Mesenchymal stem cell (in vitro differentiated cells and primary cell): ENCODE data around the gene ARHGEF25.
A peak's percentile ranks its signal among the peaks of the same experiment; 100 is the strongest.

ENCODE experiments used
- DNase-seq: peaks from one replicate; pipeline ENCODE4 v3.0.0-alpha.2; 2013
- H2AFZ ChIP-seq: one replicate; pipeline ENCODE4 v1.6.1; 2013; ENCODE audit warnings: low read depth, mild to moderate bottlenecking, control low read depth, inconsistent platforms, low read length, moderate library complexity
- H2AK5ac ChIP-seq: 2 replicates; pipeline ENCODE4 v1.6.1; 2013; ENCODE audit warnings: low read length, moderate library complexity, mild to moderate bottlenecking, inconsistent platforms; ENCODE audit not compliant: severe bottlenecking
- H2BK120ac ChIP-seq: one replicate; pipeline ENCODE4 v1.6.1; 2013; ENCODE audit warnings: low read depth, mild to moderate bottlenecking, inconsistent platforms, low read length, moderate library complexity
- H2BK12ac ChIP-seq, 2 experiments: one replicate each; pipeline ENCODE4 v1.6.1; 2013; ENCODE audit warnings: inconsistent platforms in 2 of 2, low read length in 2 of 2, mild to moderate bottlenecking in 2 of 2, moderate library complexity in 2 of 2, control low read depth in 1 of 2
- H2BK15ac ChIP-seq: one replicate; pipeline ENCODE4 v1.6.1; 2013; ENCODE audit warnings: mild to moderate bottlenecking, low read depth, inconsistent platforms; ENCODE audit not compliant: poor library complexity, severe bottlenecking
- H2BK5ac ChIP-seq: 2 replicates; pipeline ENCODE4 v1.6.1; 2013; ENCODE audit warnings: low read depth, mild to moderate bottlenecking, low read length, control low read depth, inconsistent platforms; ENCODE audit not compliant: poor library complexity, severe bottlenecking
- H3K14ac ChIP-seq, 2 experiments: one replicate each; pipeline ENCODE4 v1.6.1; 2013; ENCODE audit warnings: inconsistent platforms in 2 of 2, low read length in 2 of 2, control low read depth in 1 of 2, mild to moderate bottlenecking in 1 of 2, moderate library complexity in 1 of 2
- H3K18ac ChIP-seq, 2 experiments: one replicate each; pipeline ENCODE4 v1.6.1; 2013; ENCODE audit warnings: inconsistent platforms in 2 of 2, low read length in 2 of 2, control low read depth in 1 of 2, low read depth in 1 of 2, mild to moderate bottlenecking in 1 of 2
- H3K23ac ChIP-seq, 2 experiments: one replicate each; pipeline ENCODE4 v1.6.1; 2013; ENCODE audit warnings: inconsistent platforms in 2 of 2, low read length in 2 of 2, mild to moderate bottlenecking in 2 of 2, moderate library complexity in 2 of 2, control low read depth in 1 of 2
- H3K27ac ChIP-seq: 2 replicates; pipeline ENCODE4 v1.5.1; 2013; ENCODE audit warnings: mild to moderate bottlenecking, moderate library complexity, low read length, control low read depth, inconsistent platforms; ENCODE audit not compliant: poor library complexity, severe bottlenecking
- H3K27me3 ChIP-seq, 2 experiments: 2 replicates each; pipeline versions ENCODE4 v1.6.1 to v1.7.0; 2013; ENCODE audit warnings: low read length in 2 of 2, mild to moderate bottlenecking in 2 of 2, moderate library complexity in 2 of 2, control low read depth in 1 of 2, inconsistent platforms in 1 of 2; ENCODE audit not compliant: control insufficient read depth in 1 of 2, insufficient read depth in 1 of 2
- H3K36me3 ChIP-seq, 2 experiments: 2 replicates each; pipeline versions ENCODE4 v1.6.1 to v1.7.0; 2013; ENCODE audit warnings: low read length in 2 of 2, control low read depth in 1 of 2, inconsistent platforms in 1 of 2, low read depth in 1 of 2, mild to moderate bottlenecking in 1 of 2; ENCODE audit not compliant: insufficient read depth in 2 of 2, control insufficient read depth in 1 of 2
- H3K4ac ChIP-seq, 2 experiments: one replicate each; pipeline ENCODE4 v1.6.1; 2013; ENCODE audit warnings: inconsistent platforms in 2 of 2, low read length in 2 of 2, mild to moderate bottlenecking in 2 of 2, moderate library complexity in 2 of 2, control low read depth in 1 of 2, low read depth in 1 of 2
- H3K4me1 ChIP-seq: 2 replicates; pipeline ENCODE4 v1.6.1; 2013; ENCODE audit warnings: low read depth, low read length, control low read depth; ENCODE audit not compliant: control insufficient read depth, insufficient read depth
- H3K4me2 ChIP-seq: 2 replicates; pipeline ENCODE4 v1.6.1; 2013; ENCODE audit warnings: low read length, mild to moderate bottlenecking, inconsistent platforms; ENCODE audit not compliant: poor library complexity, severe bottlenecking
- H3K4me3 ChIP-seq, 2 experiments: 2 replicates each; pipeline versions ENCODE4 v1.5.1 to v1.7.0; 2013; ENCODE audit warnings: low read length in 2 of 2, mild to moderate bottlenecking in 2 of 2, control low read depth in 1 of 2, low read depth in 1 of 2; ENCODE audit not compliant: insufficient read depth in 1 of 2
- H3K79me1 ChIP-seq: replicated peaks from 2 replicates; pipeline ENCODE4 v1.6.1; 2013; ENCODE audit warnings: mild to moderate bottlenecking, control low read depth, low read length, inconsistent platforms; ENCODE audit not compliant: poor library complexity, severe bottlenecking
- H3K9ac ChIP-seq: 2 replicates; pipeline ENCODE4 v1.7.0; 2013; ENCODE audit warnings: mild to moderate bottlenecking, low read length, moderate library complexity
- H3K9me3 ChIP-seq: 2 replicates; pipeline ENCODE4 v1.7.0; 2013; ENCODE audit warnings: mild to moderate bottlenecking, low read length; ENCODE audit not compliant: control insufficient read depth
- H4K8ac ChIP-seq: one replicate; pipeline ENCODE4 v1.6.1; 2013; ENCODE audit warnings: inconsistent platforms, mild to moderate bottlenecking, low read length, moderate library complexity
- H4K91ac ChIP-seq: one replicate; pipeline ENCODE4 v1.6.1; 2013; ENCODE audit warnings: mild to moderate bottlenecking, low read length, inconsistent platforms
- WGBS: methylation state at CpG from one replicate; pipeline ENCODE4 v1.1.7; 2013; ENCODE audit warnings: mixed read lengths; 5-methylcytosine and 5-hydroxymethylcytosine counted together

The ARHGEF25 gene

GRCh38 chr12:57606821-57607220 lies 4.4 kb upstream of the ARHGEF25 start:
- H3K36me3 ChIP-seq = peaks cover 0 to 29% of the 10 kb centered on the region in 2 experiments
- H3K27ac ChIP-seq = no peak overlapping the region
- H3K9me3 ChIP-seq = no peaks in the 10 kb centered on the region
- no peak overlapping the region for H3K4ac ChIP-seq
- no peak overlapping the region for H3K14ac ChIP-seq
- no peak for DNase-seq
- peaks cover 15% of the 10 kb centered on the region for H3K79me1 ChIP-seq
- H3K4me3 ChIP-seq = no peak overlapping the region
- H3K27me3 ChIP-seq = peaks cover 0 to 31% of the 10 kb centered on the region in 2 experiments
- H4K91ac ChIP-seq = no peak overlapping the region
- no peak overlapping the region for H3K23ac ChIP-seq
- H3K9ac ChIP-seq = no peak overlapping the region
- H2BK120ac ChIP-seq = no peak overlapping the region
- H2AK5ac ChIP-seq = no peak overlapping the region
- no peak overlapping the region for H2BK5ac ChIP-seq
- H3K4me2 ChIP-seq = no peak overlapping the region
- H3K18ac ChIP-seq = no peak overlapping the region
- WGBS = 99% methylated on average over 7 of the region's 11 CpGs
- H2BK12ac ChIP-seq = no peak overlapping the region
- peaks cover 23% of the 10 kb centered on the region for H3K4me1 ChIP-seq
- no peak overlapping the region for H2BK15ac ChIP-seq
- no peak overlapping the region for H4K8ac ChIP-seq
- H2AFZ ChIP-seq = no peak overlapping the region

- Histone ChIP-seq H2BK120ac (no peak overlapping the region), H2BK5ac (no peak overlapping the region), H4K91ac (no peak overlapping the region), H3K27ac (no peak overlapping the region), H3K79me1 (peaks cover 15% of the 10 kb centered on the region), H3K14ac (no peak overlapping the region), H3K4ac (no peak overlapping the region), H2BK12ac (no peak overlapping the region), H2BK15ac (no peak overlapping the region), H4K8ac (no peak overlapping the region), H3K9ac (no peak overlapping the region), H3K4me2 (no peak overlapping the region), H3K9me3 (no peaks in the 10 kb centered on the region), H2AFZ (no peak overlapping the region), H3K27me3 (peaks cover 0 to 42% of the 10 kb centered on the region in 2 experiments), H3K23ac (no peak overlapping the region), H2AK5ac (no peak overlapping the region), H3K18ac (no peak overlapping the region), H3K4me1 (peaks cover 27% of the 10 kb centered on the region), H3K36me3 (peaks cover 0 to 27% of the 10 kb centered on the region in 2 experiments), H3K4me3 (no peak overlapping the region)
- 91% methylated on average over 12 of the region's 12 CpGs for WGBS
- no peak for DNase-seq
Measured at GRCh38 chr12:57607958-57608663, 3.1 kb upstream of the ARHGEF25 start.

- H2BK5ac ChIP-seq = no peak overlapping the region
- H3K27me3 ChIP-seq = peaks cover 0 to 54% of the 10 kb centered on the region in 2 experiments
- no peak overlapping the region for H3K14ac ChIP-seq
- no peak overlapping the region for H3K9ac ChIP-seq
- WGBS = 66% methylated on average over 14 of the region's 19 CpGs
- no peak overlapping the region for H2BK120ac ChIP-seq
- H3K27ac ChIP-seq = no peak overlapping the region
- H2AFZ ChIP-seq = no peak overlapping the region
- H3K9me3 ChIP-seq = no peaks in the 10 kb centered on the region
- H3K4me2 ChIP-seq = no peak overlapping the region
- no peak overlapping the region for H4K8ac ChIP-seq
- H2BK15ac ChIP-seq = no peak overlapping the region
- DNase-seq = no peak
- H3K36me3 ChIP-seq = peaks cover 0 to 37% of the 10 kb centered on the region in 2 experiments
- H3K4ac ChIP-seq = no peak overlapping the region
- no peak overlapping the region for H3K18ac ChIP-seq
- no peak overlapping the region for H4K91ac ChIP-seq
- H3K4me1 ChIP-seq = peaks cover 23% of the 10 kb centered on the region
- no peak overlapping the region for H2AK5ac ChIP-seq
- H3K4me3 ChIP-seq = no peak overlapping the region
- H3K79me1 ChIP-seq = peaks cover 15% of the 10 kb centered on the region
- H3K23ac ChIP-seq = no peak overlapping the region
- no peak overlapping the region for H2BK12ac ChIP-seq
Measured at GRCh38 chr12:57609101-57609780, 2.0 kb upstream of the ARHGEF25 start.

GRCh38 chr12:57609781-57610553 lies 1.3 kb upstream of the ARHGEF25 start:
- Histone ChIP-seq H3K14ac (no peak overlapping the region), H4K91ac (peak overlapping the region; percentile 2), H3K79me1 (peaks cover 18% of the 10 kb centered on the region), H3K36me3 (peaks cover 0 to 44% of the 10 kb centered on the region in 2 experiments), H2BK15ac (peak overlapping the region; percentile 1), H3K27ac (no peak overlapping the region), H4K8ac (peak overlapping the region; percentile 74), H3K4me3 (peak overlapping the region; percentile 8 to 70), H3K9me3 (no peaks in the 10 kb centered on the region), H3K18ac (peak overlapping the region; percentile 2 to 29), H3K4me1 (peaks cover 22% of the 10 kb centered on the region), H2BK12ac (peak overlapping the region in 1 of 2 experiments; percentile 10), H3K4ac (peak overlapping the region in 1 of 2 experiments; percentile 2), H3K4me2 (peak overlapping the region; percentile 17), H3K23ac (no peak overlapping the region), H2BK120ac (no peak overlapping the region), H2AK5ac (no peak overlapping the region), H2BK5ac (no peak overlapping the region), H3K9ac (no peak overlapping the region), H2AFZ (peak overlapping the region; percentile 37), H3K27me3 (peaks cover 0 to 58% of the 10 kb centered on the region in 2 experiments)
- WGBS = 19% methylated on average over 34 of the region's 34 CpGs
- DNase-seq = no peak
